HEK293T (cell line): Measurements from ENCODE around the gene CFAP68.

Source experiments
- BHLHE40 ChIP-seq: fragments of 450-650 bp; IDR thresholded peaks from 2 replicates; pipeline ENCODE4 v1.6.1; 2016; ENCODE audit warnings: mild to moderate bottlenecking, moderate library complexity, borderline replicate concordance
- CTBP1 ChIP-seq: fragments of 450-650 bp; IDR thresholded peaks from 2 replicates; pipeline ENCODE4 v1.6.1; 2016; ENCODE audit warnings: borderline replicate concordance
- ELF4 ChIP-seq: fragments of 450-650 bp; IDR thresholded peaks from 2 replicates; pipeline ENCODE4 v1.6.1; 2017; ENCODE audit warnings: antibody characterized with exemption
- FOXA1 ChIP-seq: fragments of 450-650 bp; IDR thresholded peaks from 2 replicates; pipeline ENCODE4 v1.6.1; 2016; ENCODE audit warnings: mild to moderate bottlenecking
- FOXK2 ChIP-seq: fragments of 450-650 bp; IDR thresholded peaks from 2 replicates; pipeline ENCODE4 v1.6.1; 2016; ENCODE audit warnings: mild to moderate bottlenecking
- LEF1 ChIP-seq: fragments of 450-650 bp; IDR thresholded peaks from 2 replicates; pipeline ENCODE4 v1.6.1; 2017; ENCODE audit warnings: mild to moderate bottlenecking, borderline replicate concordance
- PKNOX1 ChIP-seq: fragments of 450-650 bp; IDR thresholded peaks from 2 replicates; pipeline ENCODE4 v1.6.1; 2016
- SP1 ChIP-seq: fragments of 450-650 bp; IDR thresholded peaks from 2 replicates; pipeline ENCODE4 v1.6.1; 2017
- ZNF384 ChIP-seq: fragments of 450-650 bp; IDR thresholded peaks from 2 replicates; pipeline ENCODE4 v1.6.1; 2016

GRCh38 chr11:111917312-111917711, 38.0 kb downstream of the CFAP68 start:
- TF ChIP-seq PKNOX1 (no peak), SP1 (no peak), ELF4 (no peak), BHLHE40 (no peak), FOXA1 (no peak), CTBP1 (no peak), FOXK2 (no peak), LEF1 (no peak), ZNF384 (no peak)
